ENCODE results near the gene HSPBP1.

Gene HSPBP1

DNA sequence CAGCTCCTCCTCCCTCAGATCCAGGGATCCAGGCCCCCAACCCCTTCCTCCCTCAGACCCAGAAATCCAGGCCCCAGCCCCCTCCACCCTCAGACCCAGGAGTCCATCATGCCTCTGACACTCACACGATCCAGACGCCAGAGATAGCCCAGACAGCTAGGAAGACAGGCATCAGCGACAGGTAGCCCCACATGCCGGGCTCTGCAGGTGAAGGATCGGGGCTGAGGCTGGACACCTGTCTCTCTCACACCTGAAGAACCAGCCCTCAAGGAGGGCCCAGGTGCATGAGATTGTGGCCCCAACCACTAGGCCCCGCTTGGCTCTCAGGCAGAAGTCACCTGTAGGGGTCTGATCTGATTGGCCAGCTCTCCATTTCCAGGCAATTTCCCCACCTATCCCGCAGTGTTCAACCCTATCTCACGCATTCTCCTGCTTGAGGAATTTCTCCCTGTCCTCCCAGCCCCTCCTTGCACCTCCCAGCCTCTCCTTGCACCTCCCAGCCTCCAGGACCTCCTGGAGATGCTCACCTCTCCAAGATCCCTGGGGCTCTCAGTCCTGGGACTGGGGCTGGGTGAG is 41.0 kb upstream of the HSPBP1 start:
- H3K4me3 ChIP-seq (replicated peaks; ENCODE audit: low read depth, low read length), result no peak overlapping the region
- TF ChIP-seq, protein P1, sequence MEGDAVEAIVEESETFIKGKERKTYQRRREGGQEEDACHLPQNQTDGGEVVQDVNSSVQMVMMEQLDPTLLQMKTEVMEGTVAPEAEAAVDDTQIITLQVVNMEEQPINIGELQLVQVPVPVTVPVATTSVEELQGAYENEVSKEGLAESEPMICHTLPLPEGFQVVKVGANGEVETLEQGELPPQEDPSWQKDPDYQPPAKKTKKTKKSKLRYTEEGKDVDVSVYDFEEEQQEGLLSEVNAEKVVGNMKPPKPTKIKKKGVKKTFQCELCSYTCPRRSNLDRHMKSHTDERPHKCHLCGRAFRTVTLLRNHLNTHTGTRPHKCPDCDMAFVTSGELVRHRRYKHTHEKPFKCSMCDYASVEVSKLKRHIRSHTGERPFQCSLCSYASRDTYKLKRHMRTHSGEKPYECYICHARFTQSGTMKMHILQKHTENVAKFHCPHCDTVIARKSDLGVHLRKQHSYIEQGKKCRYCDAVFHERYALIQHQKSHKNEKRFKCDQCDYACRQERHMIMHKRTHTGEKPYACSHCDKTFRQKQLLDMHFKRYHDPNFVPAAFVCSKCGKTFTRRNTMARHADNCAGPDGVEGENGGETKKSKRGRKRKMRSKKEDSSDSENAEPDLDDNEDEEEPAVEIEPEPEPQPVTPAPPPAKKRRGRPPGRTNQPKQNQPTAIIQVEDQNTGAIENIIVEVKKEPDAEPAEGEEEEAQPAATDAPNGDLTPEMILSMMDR (IDR thresholded peaks at IDR 0.05; ENCODE audit: low read depth, low read length, missing control alignments), result no peak
- DNase-seq (ENCODE audit: extremely low read depth, low read depth), result no peak

DNA sequence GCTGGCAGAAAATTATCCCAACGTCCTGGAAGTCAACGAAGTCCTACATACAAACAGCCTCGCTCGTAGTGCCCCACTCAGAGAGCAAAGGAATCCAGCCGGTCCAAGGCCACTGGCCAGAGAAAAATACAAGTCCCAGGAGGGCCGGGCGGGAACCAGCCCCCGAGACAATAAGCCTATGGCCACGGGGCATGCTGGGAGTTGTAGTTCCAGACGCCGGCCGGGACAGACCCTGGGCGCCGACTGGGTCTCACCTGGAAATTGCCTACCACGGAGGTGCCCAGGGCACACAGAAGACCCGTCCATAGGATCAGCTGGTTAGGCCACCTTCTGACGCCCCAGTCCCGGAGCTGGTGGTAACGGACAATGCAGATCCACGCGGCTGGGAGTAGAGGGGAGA is 39.9 kb upstream of the HSPBP1 start:
- peak overlapping the region; percentile 19; the same call in 1 of the 2 replicates for H3K4me3 ChIP-seq (replicated peaks; ENCODE audit: low read depth, low read length)
- no peak for DNase-seq (ENCODE audit: extremely low read depth, low read depth)
- TF ChIP-seq, protein P1 (IDR thresholded peaks at IDR 0.05; ENCODE audit: low read depth, low read length, missing control alignments), result no peak

GRCh38 chr19:55316646-55317045 is 36.7 kb upstream of the HSPBP1 start:
- H3K4me3 ChIP-seq (replicated peaks; ENCODE audit: low read depth, low read length), result no peak overlapping the region
- no peak for DNase-seq (ENCODE audit: extremely low read depth, low read depth)
- TF ChIP-seq, protein P1 (IDR thresholded peaks at IDR 0.05; ENCODE audit: low read depth, low read length, missing control alignments), result no peak

GRCh38 chr19:55315956-55316525 is 36.1 kb upstream of the HSPBP1 start:
- no peak overlapping the region for H3K4me3 ChIP-seq (replicated peaks; ENCODE audit: low read depth, low read length)
- no peak for DNase-seq (ENCODE audit: extremely low read depth, low read depth)
- TF ChIP-seq, protein P1 (IDR thresholded peaks at IDR 0.05; ENCODE audit: low read depth, low read length, missing control alignments), result no peak

- TF ChIP-seq, protein P1 (IDR thresholded peaks at IDR 0.05; ENCODE audit: low read depth, low read length, missing control alignments), result no peak
- no peak overlapping the region for H3K4me3 ChIP-seq (replicated peaks; ENCODE audit: low read depth, low read length)
- no peak for DNase-seq (ENCODE audit: extremely low read depth, low read depth)
Observed at GRCh38 chr19:55314396-55314795, 34.5 kb upstream of the HSPBP1 start.

- no peak for DNase-seq (ENCODE audit: extremely low read depth, low read depth)
- H3K4me3 ChIP-seq (replicated peaks; ENCODE audit: low read depth, low read length), result no peak overlapping the region
- TF ChIP-seq, protein P1 (IDR thresholded peaks at IDR 0.05; ENCODE audit: low read depth, low read length, missing control alignments), result no peak
Observed at GRCh38 chr19:55312621-55313512, 33.0 kb upstream of the HSPBP1 start.

Data from HFF-Myc (cell line).